Ovary (tissue), 10 donors: ENCODE measurements around the gene DDTL. TPM values are rescaled to one million over a fixed set of nuclear protein-coding genes. Genes with fewer than 3 reads are reported as not detected.
"Not testable (repeated sequence)": the region's sequence is repeated elsewhere in the genome, so short reads cannot be mapped to it uniquely, and the experiment has no call there.

Source experiments
- DNase-seq, 5 donors: peaks; one replicate each; pipeline ENCODE4 v3.0.0-alpha.2; 2019 to 2020
- H3K27ac ChIP-seq, 2 donors: fragments of 200-600 bp; one replicate each; pipeline versions ENCODE4 v1.5.1 to v1.8.0; 2019 to 2022
- H3K27me3 ChIP-seq: fragments of 200-600 bp; one replicate; pipeline ENCODE4 v1.8.0; 2022
- H3K36me3 ChIP-seq: fragments of 200-600 bp; sonication (generic); one replicate; pipeline ENCODE4 v1.5.1; 2019
- H3K4me1 ChIP-seq: one replicate; pipeline ENCODE4 v1.8.1; 2013; ENCODE audit warnings: mild to moderate bottlenecking, moderate library complexity; ENCODE audit not compliant: insufficient read depth
- H3K4me3 ChIP-seq: fragments of 200-600 bp; sonication (generic); one replicate; pipeline ENCODE4 v1.5.1; 2017
- H3K9me3 ChIP-seq, 2 donors: fragments of 200-600 bp in 1 of 2; sonication (generic) in 1 of 2; one replicate each; pipeline versions ENCODE4 v1.5.1 to v1.8.1; 2013 to 2019; ENCODE audit warnings: mild to moderate bottlenecking in 1 of 2, moderate library complexity in 1 of 2
- CTCF ChIP-seq, 3 donors: fragments of 450-650 bp in 2 of 3; fragments of 200-600 bp in 1 of 3; IDR thresholded peaks; one replicate each; pipeline versions ENCODE4 v1.5.1 to v1.8.0; 2016 to 2022; ENCODE audit warnings: antibody characterized with exemption in 3 of 3, mild to moderate bottlenecking in 1 of 3
- EP300 ChIP-seq: sonication (generic); formaldehyde crosslinking; IDR thresholded peaks from one replicate; pipeline ENCODE4 v1.6.1; 2017; ENCODE audit warnings: antibody characterized with exemption
- POLR2A ChIP-seq: fragments of 450-650 bp; IDR thresholded peaks from one replicate; pipeline ENCODE4 v1.6.1; 2017; ENCODE audit warnings: antibody characterized with exemption, mild to moderate bottlenecking, moderate library complexity
- WGBS, 3 donors: extraction: QIAGEN DNeasy Blood & Tissue Kit in 1 of 3; methylation state at CpG; one replicate each; pipeline versions ENCODE4 v1.1.5 to v1.1.7; 2013 to 2017; 5-methylcytosine and 5-hydroxymethylcytosine counted together
- intact Hi-C, 4 donors: fragments of 100-400 bp; cut with DNase I; formaldehyde crosslinking; loops; one replicate each; pipeline versions ENCODE4 v1.11.0 to v1.15.1; 2022 to 2023
- long read RNA-seq, 3 donors: library from polyadenylated mRNA in 2 of 3; unstranded in 2 of 3; transcript quantifications; one replicate each; pipeline ENCODE4 v2.0.0 and lab custom pipeline, GENCODE V29; 2021 to 2026
- polyA plus RNA-seq, 2 donors: library from polyadenylated mRNA; stranded (reverse); fragments of 200-250 nt in 1 of 2; fragments of 350-450 nt in 1 of 2; fragmentation: Illumina TruSeq in 1 of 2; extraction: RNeasy Lipid Tissue Mini Kit (QIAGEN cat#74804) in 1 of 2; gene quantifications; one replicate each; pipeline ENCODE4 v1.2.3, GENCODE V29; 2013 to 2014
- total RNA-seq, 7 donors: library from RNA; depleted of rRNA in 2 of 7; stranded (reverse); fragments of >200 nt in 2 of 7; fragmentation: NEBNext Ultra II Directional in 3 of 7; extraction: Animal tissue kit (Norgen Biotek cat#: 25700) in 3 of 7; gene quantifications; one replicate each; pipeline versions ENCODE4 v1.1.0 to v1.2.4, GENCODE V29; 2016 to 2023
- donor health status: DM: no; HTN: no; CAD: no; lungs with moderate emphysema.
- donor health status: DM: no; HTN: no; CAD: no.
- donor health status: Bipolar disorder and iron deficiency.
- donor health status: DM: yes; HTN: yes; CAD: no.
- donor health status: DM: no; HTN: no; CAD: no.
- donor health status: DM: yes; HTN: yes; CAD: no.

DDTL gene
- total RNA-seq (1 to 10 TPM in 5 of 7 donors, not detected in 2; 2.8 to 5.1 (median 3.4) TPM), polyA plus RNA-seq (1 to 10 TPM; 1.4 to 1.6 TPM)
- long read RNA-seq, donor 1, partial matches to known transcripts = 2 of 4 reads
- long read RNA-seq, donor 1, other reads (novel, unspliced or antisense) = 0 of 4 reads
- long read RNA-seq, donor 2, partial matches to known transcripts = 24 of 274 reads
- long read RNA-seq, donor 2, other reads (novel, unspliced or antisense) = 250 of 274 reads
- long read RNA-seq, donor 3, partial matches to known transcripts = 0 of 1 reads
- long read RNA-seq, donor 3, other reads (novel, unspliced or antisense) = 0 of 1 reads

GRCh38 chr22:23966568-23966967 is at the start of gene DDTL:
Gene DDTL (plus strand): TSS chr22:23966888. CDS start chr22:23966915, 27 bp downstream.
- H3K27ac ChIP-seq, H3K27me3 ChIP-seq, H3K36me3 ChIP-seq, H3K4me3 ChIP-seq, DNase-seq, H3K9me3 ChIP-seq, intact Hi-C loops, H3K4me1 ChIP-seq: not testable (repeated sequence)
- no CpG with 5 or more reads among the region's 30 CpGs for WGBS, 3 donors

- DNase-seq, H3K27me3 ChIP-seq, H3K4me1 ChIP-seq, H3K4me3 ChIP-seq, H3K27ac ChIP-seq, H3K36me3 ChIP-seq, H3K9me3 ChIP-seq, intact Hi-C loops: not testable (repeated sequence)
- WGBS, 3 donors = 88 to 95% (median 95%) methylated on average over 1 of the region's 1 CpG
Observed at GRCh38 chr22:23920267-23920611, 46.4 kb upstream of the DDTL start.

GRCh38 chr22:23921586-23922201 is 45.0 kb upstream of the DDTL start:
- not testable (repeated sequence) for H3K4me1 ChIP-seq, H3K36me3 ChIP-seq
- 84 to 89% (median 86%) methylated on average over 13 of the region's 13 CpGs for WGBS, 3 donors

GRCh38 chr22:23922921-23923320 is 43.8 kb upstream of the DDTL start:
- Histone ChIP-seq H3K27ac (no peak overlapping the region), H3K27me3 (no peaks in the 10 kb centered on the region), H3K9me3 (no peaks in the 10 kb centered on the region), H3K4me1 (peaks cover 1% of the 10 kb centered on the region), H3K36me3 (no peaks in the 10 kb centered on the region), H3K4me3 (no peak overlapping the region)
- intact Hi-C loops = no loop called here
- no peak for DNase-seq
- 63 to 74% (median 72%) methylated on average over 2 of the region's 2 CpGs for WGBS, 3 donors
- TF ChIP-seq EP300 = no peak
- TF ChIP-seq CTCF (IDR thresholded peaks at IDR 0.05) = no peak

More at GRCh38 chr22:23921586-23922201, 45.0 kb upstream of the DDTL start:
- H3K27me3 ChIP-seq, H3K9me3 ChIP-seq, DNase-seq, H3K4me3 ChIP-seq, intact Hi-C loops, H3K27ac ChIP-seq: not testable (repeated sequence)

GRCh38 chr22:23925020-23925606 is 41.6 kb upstream of the DDTL start:
- 79 to 92% (median 81%) methylated on average over 6 of the region's 6 CpGs for WGBS, 3 donors
- no peaks in the 10 kb centered on the region for H3K36me3 ChIP-seq
- H3K4me1 ChIP-seq = no peaks in the 10 kb centered on the region
- intact Hi-C loops = loop anchor here in 1 of 4 donors (5.0 kb wide), 1 partner anchor 47 kb away; the partner anchor contains the start of gene DDT
- H3K27me3 ChIP-seq = no peaks in the 10 kb centered on the region
- no peak for TF ChIP-seq CTCF (IDR thresholded peaks at IDR 0.05)
- TF ChIP-seq EP300 = no peak
- TF ChIP-seq POLR2A = no peak
- H3K27ac ChIP-seq = no peak overlapping the region
- H3K9me3 ChIP-seq = no peaks in the 10 kb centered on the region
- no peak overlapping the region for H3K4me3 ChIP-seq
- no peak for DNase-seq

- Histone ChIP-seq H3K4me1 (no peaks in the 10 kb centered on the region), H3K27ac (no peak overlapping the region), H3K36me3 (no peaks in the 10 kb centered on the region), H3K4me3 (no peak overlapping the region), H3K9me3 (no peaks in the 10 kb centered on the region), H3K27me3 (no peaks in the 10 kb centered on the region)
- no peak for TF ChIP-seq EP300
- TF ChIP-seq CTCF (IDR thresholded peaks at IDR 0.05) = no peak
- DNase-seq = peak in 1 of 5 donors; percentile 12
- intact Hi-C loops = loop anchor here in 1 of 4 donors (5.0 kb wide), 1 partner anchor 46 kb away; the partner anchor contains the start of gene DDT
- WGBS, 3 donors = 59 to 81% (median 63%) methylated on average over 14 of the region's 14 CpGs
Observed at GRCh38 chr22:23926561-23926960, 40.1 kb upstream of the DDTL start.
